Esophagus squamous epithelium (tissue), 4 donors: ENCODE measurements around the gene AR.

Experiments
- POLR2A ChIP-seq, 4 donors: fragments of 450-650 bp; IDR thresholded peaks; one replicate each; pipeline ENCODE4 v1.6.1; 2017; ENCODE audit warnings: antibody characterized with exemption in 4 of 4, mild to moderate bottlenecking in 4 of 4, moderate library complexity in 3 of 4
- TF ChIP-seq, protein P1 (sequence below), 6 experiments: fragments of 450-650 bp in 4 of 6; fragments of 200-600 bp in 2 of 6; sonication (generic) in 2 of 6; IDR thresholded peaks; one replicate each; pipeline ENCODE4 v1.5.1; 2016 to 2019; ENCODE audit warnings: antibody characterized with exemption in 6 of 6, mild to moderate bottlenecking in 4 of 6, moderate library complexity in 4 of 6

DNA sequence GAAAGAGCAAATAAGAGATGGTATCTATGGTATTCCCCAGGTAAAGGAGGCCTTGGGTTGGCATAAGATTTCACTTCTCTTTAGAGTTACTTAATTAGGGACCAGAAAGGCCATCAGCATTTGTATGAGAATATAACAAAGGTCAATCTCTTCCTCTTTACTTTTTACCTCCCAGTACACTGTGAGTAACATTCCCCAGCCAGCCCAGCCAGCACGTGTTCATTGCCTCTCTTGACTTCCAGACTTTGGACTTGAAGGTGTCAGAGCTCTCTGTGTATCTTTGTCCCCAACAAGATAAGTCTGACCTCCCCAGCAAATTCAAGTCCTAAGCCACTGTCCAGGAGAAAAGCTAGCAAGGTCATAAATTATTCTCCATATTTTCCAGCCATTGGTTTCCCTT lies 110.5 kb downstream of the AR start:
- TF ChIP-seq, protein P1, sequence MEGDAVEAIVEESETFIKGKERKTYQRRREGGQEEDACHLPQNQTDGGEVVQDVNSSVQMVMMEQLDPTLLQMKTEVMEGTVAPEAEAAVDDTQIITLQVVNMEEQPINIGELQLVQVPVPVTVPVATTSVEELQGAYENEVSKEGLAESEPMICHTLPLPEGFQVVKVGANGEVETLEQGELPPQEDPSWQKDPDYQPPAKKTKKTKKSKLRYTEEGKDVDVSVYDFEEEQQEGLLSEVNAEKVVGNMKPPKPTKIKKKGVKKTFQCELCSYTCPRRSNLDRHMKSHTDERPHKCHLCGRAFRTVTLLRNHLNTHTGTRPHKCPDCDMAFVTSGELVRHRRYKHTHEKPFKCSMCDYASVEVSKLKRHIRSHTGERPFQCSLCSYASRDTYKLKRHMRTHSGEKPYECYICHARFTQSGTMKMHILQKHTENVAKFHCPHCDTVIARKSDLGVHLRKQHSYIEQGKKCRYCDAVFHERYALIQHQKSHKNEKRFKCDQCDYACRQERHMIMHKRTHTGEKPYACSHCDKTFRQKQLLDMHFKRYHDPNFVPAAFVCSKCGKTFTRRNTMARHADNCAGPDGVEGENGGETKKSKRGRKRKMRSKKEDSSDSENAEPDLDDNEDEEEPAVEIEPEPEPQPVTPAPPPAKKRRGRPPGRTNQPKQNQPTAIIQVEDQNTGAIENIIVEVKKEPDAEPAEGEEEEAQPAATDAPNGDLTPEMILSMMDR (IDR thresholded peaks at IDR 0.05), result no peak
- TF ChIP-seq POLR2A (IDR thresholded peaks at IDR 0.05), result no peak
